Tongue (tissue), 2 donors: Measurements from ENCODE around the gene GNA15. TPM values are rescaled to one million over a fixed set of nuclear protein-coding genes. Genes with fewer than 3 reads are reported as not detected.

Experiments
- DNase-seq: peaks from one replicate; pipeline ENCODE4 v3.0.0-alpha.2; 2015
- total RNA-seq: library from RNA; depleted of rRNA; stranded (reverse); fragments of >200 nt; gene quantifications from one replicate; pipeline ENCODE4 v1.2.3, GENCODE V29; 2014

Gene GNA15
- total RNA-seq, 1 donor from 2014 or later: 6.1 TPM

GRCh38 chr19:3121396-3121795, 14.4 kb upstream of the GNA15 start:
- DNase-seq: no peak

DNA sequence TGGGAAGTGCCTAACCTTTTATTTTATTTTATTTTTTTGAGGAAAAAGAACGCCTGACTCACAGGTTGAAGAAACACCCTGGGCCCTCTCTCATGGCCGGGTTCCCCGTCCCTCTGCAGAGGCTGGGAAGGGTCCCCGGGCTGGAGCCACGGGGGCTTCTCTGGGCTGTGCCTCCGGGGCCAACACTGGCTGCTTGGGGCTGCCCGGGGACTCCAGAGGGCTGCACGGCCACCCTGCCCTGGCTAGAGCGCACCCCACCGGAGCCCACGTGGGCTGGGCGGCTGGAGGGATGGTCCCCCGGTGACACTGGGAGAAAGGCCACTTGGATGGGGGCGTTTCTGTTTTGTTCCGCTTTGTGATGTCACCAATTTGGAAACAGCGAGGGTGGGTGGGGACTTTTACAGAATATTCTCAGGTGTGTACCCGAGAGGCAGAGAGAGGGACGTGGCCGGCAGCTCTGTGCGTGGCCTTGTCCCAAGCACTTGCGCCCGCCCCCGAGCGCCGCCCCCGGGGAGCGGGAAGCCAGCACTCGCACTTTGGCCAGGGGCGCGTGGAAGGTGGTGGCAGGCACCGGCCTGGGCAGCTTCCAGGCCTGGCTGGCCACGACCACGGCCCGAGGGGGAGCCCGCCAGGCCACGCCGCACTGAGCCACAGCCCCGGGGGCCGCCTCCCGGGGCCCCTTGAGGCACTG, 13.9 kb upstream of the GNA15 start:
- no peak for DNase-seq

DNA sequence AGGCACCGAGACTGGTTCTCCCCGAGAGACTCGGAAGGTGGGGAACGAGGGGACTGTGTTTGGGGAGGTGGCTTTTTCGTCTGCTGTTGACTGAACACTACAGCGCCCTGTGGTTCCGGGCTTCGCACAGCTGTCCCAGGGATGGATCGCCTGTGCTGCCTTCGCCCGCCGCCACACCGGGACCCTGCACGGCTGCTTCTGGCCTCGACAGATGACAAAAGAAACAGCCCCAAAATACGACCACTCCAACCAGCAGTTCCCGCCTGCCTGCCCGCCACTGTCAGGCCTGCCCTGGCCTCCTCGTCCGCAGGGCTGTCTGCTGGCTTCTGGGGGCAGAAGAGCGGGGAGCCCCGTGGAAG, 13.3 kb upstream of the GNA15 start:
- no peak for DNase-seq

GRCh38 chr19:3123088-3123721, 12.6 kb upstream of the GNA15 start:
- no peak for DNase-seq

GRCh38 chr19:3123956-3124355, 11.9 kb upstream of the GNA15 start:
- DNase-seq: no peak

GRCh38 chr19:3124630-3125029, 11.2 kb upstream of the GNA15 start:
- no peak for DNase-seq

GRCh38 chr19:3125900-3126524, 9.8 kb upstream of the GNA15 start:
- DNase-seq: peak; percentile 57

- DNase-seq: no peak
These were observed 6.7 kb upstream of the GNA15 start for GRCh38 chr19:3129112-3129511.

GRCh38 chr19:3131168-3131567, 4.7 kb upstream of the GNA15 start:
- DNase-seq: no peak

DNA sequence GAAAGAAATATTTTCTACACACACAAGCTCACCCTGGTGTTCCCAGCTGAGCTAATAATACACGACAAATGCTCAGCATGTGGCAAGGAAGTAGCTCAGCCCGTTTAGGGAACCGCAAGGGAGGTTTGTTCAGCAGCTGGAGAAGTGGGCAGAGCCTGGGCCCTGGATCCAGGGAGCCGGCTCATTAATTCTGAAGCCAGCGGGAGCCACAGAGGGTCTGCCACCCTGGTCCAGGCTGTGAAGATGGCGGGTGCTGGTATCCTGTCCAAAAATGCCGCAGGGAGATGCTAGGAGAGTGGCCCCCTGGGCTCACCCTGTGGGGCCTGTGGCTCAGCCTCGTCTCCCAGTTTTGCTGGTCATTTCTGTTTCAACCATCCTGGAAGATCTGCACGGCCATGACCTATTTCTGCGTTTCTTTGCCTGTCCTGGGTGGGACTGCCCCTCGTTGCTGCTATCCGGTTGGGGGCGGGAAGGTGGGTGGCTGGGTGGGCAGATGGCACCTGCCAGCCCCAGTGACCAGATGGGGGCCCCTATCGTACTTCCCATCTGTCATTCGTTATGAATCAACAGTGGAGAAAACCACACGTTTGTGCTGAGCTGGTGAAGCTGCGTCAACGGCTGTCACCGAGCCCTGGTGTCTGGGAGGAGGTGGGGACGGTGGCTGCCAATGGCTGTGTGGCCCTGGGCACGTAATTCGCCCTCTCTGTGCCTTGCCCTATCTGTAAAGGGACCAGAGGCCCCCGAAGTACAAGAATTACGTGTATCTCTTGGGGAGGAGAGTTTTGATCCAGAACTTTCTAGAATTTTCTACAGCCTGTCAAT, 2.7 kb upstream of the GNA15 start:
- DNase-seq: peak; percentile 52

- DNase-seq: no peak
These were observed 2.1 kb upstream of the GNA15 start for GRCh38 chr19:3133793-3134116.

- no peak for DNase-seq
These were observed 837 bp downstream of the GNA15 start for GRCh38 chr19:3136684-3137055.

DNA sequence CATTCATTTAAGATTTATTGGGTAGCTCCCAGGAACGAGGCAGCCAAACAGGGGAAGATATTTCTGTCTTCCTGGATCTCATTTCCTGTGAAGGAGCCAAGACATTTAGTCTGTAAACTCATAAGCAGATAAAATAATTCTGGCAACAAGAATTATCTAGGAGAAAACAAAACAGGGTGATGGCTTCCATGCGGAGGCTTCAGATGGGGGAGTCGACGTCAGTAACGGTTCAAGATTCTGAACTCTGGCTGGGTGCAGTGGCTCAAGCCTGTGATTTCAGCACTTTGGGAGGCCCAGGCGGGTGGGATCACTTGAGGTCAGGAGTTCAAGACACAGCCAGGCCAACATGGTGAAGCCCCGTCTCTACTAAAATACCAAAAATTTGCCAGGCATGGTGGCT, 1.3 kb downstream of the GNA15 start:
- DNase-seq: no peak

- DNase-seq: no peak
These were observed 2.4 kb downstream of the GNA15 start for GRCh38 chr19:3138268-3138667.

DNA sequence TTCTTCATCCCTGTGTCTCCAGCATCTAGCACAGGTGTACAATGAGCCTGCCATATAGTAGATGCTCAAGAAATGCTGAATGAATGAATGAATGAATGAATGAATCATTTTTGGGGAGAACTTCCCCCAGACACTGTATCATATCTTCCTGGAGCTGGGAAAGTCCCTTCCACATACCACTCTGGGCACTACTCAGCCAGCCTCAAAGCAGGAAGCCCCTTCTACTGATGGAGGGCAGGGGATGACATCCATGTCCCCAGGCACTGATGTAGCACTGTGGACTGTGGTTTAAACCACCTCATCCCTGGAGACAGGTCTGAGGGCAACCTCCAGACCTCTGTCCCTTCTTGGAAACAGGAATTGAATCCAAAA, 4.8 kb downstream of the GNA15 start:
- DNase-seq: no peak

DNA sequence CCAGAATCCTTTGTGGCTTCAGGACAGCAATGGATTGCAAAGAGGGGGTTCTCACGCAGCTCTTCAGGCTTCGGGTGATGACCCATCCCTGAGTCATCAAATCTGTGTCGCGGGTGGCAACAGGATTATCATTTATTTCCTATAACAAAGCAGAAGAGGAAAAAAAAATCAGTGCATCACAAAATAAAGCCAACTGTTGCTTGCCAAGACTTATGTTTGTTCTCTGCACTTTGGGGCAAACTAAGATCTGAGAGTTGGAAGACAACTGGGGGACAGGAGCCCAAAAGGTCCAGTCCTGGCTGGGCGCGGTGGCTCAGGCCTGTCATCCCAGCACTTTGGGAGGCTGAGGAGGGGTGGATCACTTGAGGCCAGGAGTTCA, 6.4 kb downstream of the GNA15 start:
- DNase-seq: no peak

- DNase-seq: no peak
These were observed 7.0 kb downstream of the GNA15 start for GRCh38 chr19:3142781-3143337.

- no peak for DNase-seq
These were observed 10.3 kb downstream of the GNA15 start for GRCh38 chr19:3145909-3146676.

DNA sequence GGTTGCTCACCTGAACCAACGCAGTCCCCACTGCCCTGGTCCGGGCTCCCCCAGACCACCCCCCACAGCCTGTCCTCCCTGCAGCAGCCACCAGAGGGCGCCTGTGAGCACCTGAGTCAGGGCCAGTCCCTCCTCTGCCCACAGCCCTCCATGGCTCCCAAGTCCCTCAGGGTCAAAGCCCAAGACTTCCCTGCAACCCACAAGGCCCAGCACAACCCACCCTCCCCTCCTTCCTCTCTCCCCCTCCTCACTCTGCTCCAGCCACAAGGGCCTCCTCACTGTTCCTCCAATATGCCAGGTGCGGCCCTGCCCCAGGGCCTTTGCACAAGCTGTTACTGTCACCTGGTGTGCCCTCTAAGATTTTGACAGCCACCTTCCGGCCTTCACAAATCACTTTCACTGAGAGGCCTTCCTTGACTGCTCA, 10.9 kb downstream of the GNA15 start:
- no peak for DNase-seq

GRCh38 chr19:3148503-3148902, 12.7 kb downstream of the GNA15 start:
- no peak for DNase-seq

DNA sequence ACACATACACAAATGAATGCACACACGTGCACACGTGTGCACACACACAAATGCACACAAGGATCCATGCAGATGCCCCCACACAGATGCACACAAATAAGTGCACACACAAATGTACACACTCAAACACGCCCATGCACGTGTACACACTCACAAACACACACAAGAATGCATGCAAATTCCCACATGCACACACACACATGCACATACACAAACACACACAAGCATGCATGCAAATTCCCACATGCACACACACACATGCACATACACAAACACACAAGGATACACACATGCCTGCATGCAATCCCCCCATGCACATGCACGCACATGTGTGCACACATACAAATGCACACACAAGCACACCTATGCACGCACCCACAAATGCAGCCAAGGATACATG, 13.3 kb downstream of the GNA15 start:
- no peak for DNase-seq
